HCT116 (cell line): ENCODE measurements around the gene ACTN3. TPM values are rescaled to one million over a fixed set of nuclear protein-coding genes. Genes with fewer than 3 reads are reported as not detected.

Source experiments
- ATAC-seq: fragments of 200-7000 bp; cut with Tn5 transposase; 2 replicates; pipeline ENCODE4 v1.9.1; 2020; ENCODE audit warnings: mild to moderate bottlenecking, moderate library complexity
- BruUV-seq: library from RNA; stranded (reverse); fragments of 400-500 nt; replicated peaks from 2 replicates; lab custom pipeline; 2021; lab: Mats Ljungman, UMichigan
- CTCF ChIA-PET: fragments of 300-600 bp; sonication (Branson Sonifier 250); formaldehyde crosslinking; loops from one replicate; lab custom pipeline; 2021; ENCODE audit warnings: antibody characterized with exemption; lab: Charles Lee
- POLR2A ChIA-PET: fragments of 300-600, 350-600 bp; sonication (Branson Sonifier 250); formaldehyde crosslinking; loops from one replicate; lab custom pipeline; 2021; ENCODE audit warnings: antibody characterized with exemption; lab: Charles Lee
- RAD21 ChIA-PET, 2 experiments: fragments of 300-600 bp; sonication (Branson Sonifier 250); formaldehyde crosslinking; loops; one replicate each; lab custom pipeline; 2023; ENCODE audit warnings: low total read pairs in 2 of 2; ENCODE audit not compliant: uncharacterized antibody in 2 of 2, unreplicated experiment in 2 of 2, low non-redundant PET in 1 of 2; lab: Charles Lee
- DNase-seq: peaks from one replicate; pipeline ENCODE4 v3.0.0-alpha.2; 2010; ENCODE audit warnings: low read depth, low spot score
- H2AFZ ChIP-seq: fragments of 200-600 bp; shearing (Covaris generic), sonication (generic); 2 replicates; pipeline ENCODE4 v1.6.1; 2017; ENCODE audit warnings: low read depth, mixed run types, mixed read lengths, antibody characterized with exemption, low read length; ENCODE audit not compliant: poor library complexity, severe bottlenecking
- H3K27ac ChIP-seq: 2 replicates; pipeline ENCODE4 v1.5.1; 2012; ENCODE audit warnings: low read depth, low read length
- H3K27me3 ChIP-seq: fragments of 200-600 bp; sonication (generic); 2 replicates; pipeline ENCODE4 v1.6.1; 2016; ENCODE audit warnings: mixed run types, low read length, mixed read lengths; ENCODE audit not compliant: insufficient read depth
- H3K36me3 ChIP-seq, 2 experiments: fragments of 200-500 bp in 1 of 2; fragments of 200-600 bp in 1 of 2; sonication (Bioruptor generic) in 1 of 2; sonication (generic) in 1 of 2; 2 replicates each; pipeline versions ENCODE4 v1.5.1 to v1.6.1; 2014 to 2016; ENCODE audit warnings: low read length in 2 of 2, inconsistent platforms in 1 of 2, mixed read lengths in 1 of 2, mixed run types in 1 of 2; ENCODE audit not compliant: insufficient read depth in 2 of 2, control insufficient read depth in 1 of 2
- H3K4me1 ChIP-seq, 2 experiments: fragments of 200-600 bp in 1 of 2; sonication (generic) in 1 of 2; 2 replicates each; pipeline versions ENCODE4 v1.5.1 to v1.6.1; 2012 to 2017; ENCODE audit warnings: low read length in 2 of 2, inconsistent platforms in 1 of 2, mild to moderate bottlenecking in 1 of 2, mixed read lengths in 1 of 2, mixed run types in 1 of 2, moderate library complexity in 1 of 2; ENCODE audit not compliant: insufficient read depth in 2 of 2, control insufficient read depth in 1 of 2
- H3K4me2 ChIP-seq: fragments of 200-600 bp; sonication (generic); 2 replicates; pipeline ENCODE4 v1.6.1; 2017; ENCODE audit warnings: mixed run types, low read length, mixed read lengths
- H3K4me3 ChIP-seq, 2 experiments: fragments of 200-600 bp in 1 of 2; sonication (generic) in 1 of 2; replicated peaks in 1 of 2; 2 replicates each; pipeline ENCODE4 v1.5.1; 2011 to 2016; ENCODE audit warnings: low read length in 2 of 2, control low read depth in 1 of 2, low read depth in 1 of 2, mild to moderate bottlenecking in 1 of 2, mixed read lengths in 1 of 2, mixed run types in 1 of 2
- H3K79me2 ChIP-seq: fragments of 200-600 bp; sonication (generic); 2 replicates; pipeline ENCODE4 v1.6.1; 2017; ENCODE audit warnings: mild to moderate bottlenecking, mixed run types, low read length, moderate library complexity, mixed read lengths; ENCODE audit not compliant: insufficient read depth
- H3K9ac ChIP-seq: fragments of 200-600 bp; sonication (generic); 2 replicates; pipeline ENCODE4 v1.6.1; 2016; ENCODE audit warnings: low read length, mixed read lengths
- H3K9me2 ChIP-seq: fragments of 200-600 bp; sonication (generic), shearing (Covaris generic); 2 replicates; pipeline ENCODE4 v1.6.1; 2017; ENCODE audit warnings: mixed run types, mild to moderate bottlenecking, moderate library complexity; ENCODE audit not compliant: insufficient read depth
- H3K9me3 ChIP-seq, 2 experiments: fragments of 200-500 bp in 1 of 2; fragments of 200-600 bp in 1 of 2; sonication (Bioruptor generic) in 1 of 2; sonication (generic) in 1 of 2; 2 replicates each; pipeline ENCODE4 v1.6.1; 2014 to 2017; ENCODE audit warnings: low read length in 2 of 2, mixed read lengths in 2 of 2, inconsistent platforms in 1 of 2, low read depth in 1 of 2, mild to moderate bottlenecking in 1 of 2, mixed run types in 1 of 2, moderate library complexity in 1 of 2; ENCODE audit not compliant: control insufficient read depth in 1 of 2, insufficient read depth in 1 of 2
- H4K20me1 ChIP-seq: fragments of 200-600 bp; sonication (generic), shearing (Covaris generic); 2 replicates; pipeline ENCODE4 v1.6.1; 2017; ENCODE audit warnings: mixed run types, mild to moderate bottlenecking, moderate library complexity; ENCODE audit not compliant: insufficient read depth
- CBX3 ChIP-seq: IDR thresholded peaks from 2 replicates; pipeline ENCODE4 v1.6.1; 2012; ENCODE audit warnings: low read depth
- CTCF ChIP-seq, 3 experiments: fragments of 200-600 bp in 1 of 3; sonication (generic) in 1 of 3; IDR thresholded peaks in 2 of 3; conservative IDR thresholded peaks in 1 of 3; 2 replicates each; pipeline ENCODE4 v1.5.1; 2012 to 2017; ENCODE audit warnings: low read depth in 2 of 3, low read length in 2 of 3, antibody characterized with exemption in 1 of 3, borderline replicate concordance in 1 of 3, control low read depth in 1 of 3, mild to moderate bottlenecking in 1 of 3, mixed read lengths in 1 of 3, mixed run types in 1 of 3, moderate library complexity in 1 of 3; ENCODE audit not compliant: insufficient read depth in 1 of 3
- EZH2phosphoT487 ChIP-seq: fragments of 200-600 bp; IDR thresholded peaks from 2 replicates; pipeline ENCODE4 v1.6.1; 2018; ENCODE audit warnings: antibody characterized with exemption, borderline replicate concordance
- JUND ChIP-seq: IDR thresholded peaks from 2 replicates; pipeline ENCODE4 v1.6.1; 2012
- SIN3A ChIP-seq: IDR thresholded peaks from 2 replicates; pipeline ENCODE4 v1.6.1; 2012; ENCODE audit warnings: low read depth
- SRF ChIP-seq: IDR thresholded peaks from 2 replicates; pipeline ENCODE4 v1.6.1; 2012; ENCODE audit warnings: low read depth
- ZBTB33 ChIP-seq: IDR thresholded peaks from 2 replicates; pipeline ENCODE4 v1.6.1; 2011; ENCODE audit warnings: mild to moderate bottlenecking, low read length, moderate library complexity; ENCODE audit not compliant: insufficient replicate concordance; ENCODE audit errors: extremely low read depth
- intact Hi-C: fragments of 100-400 bp; cut with micrococcal nuclease; formaldehyde crosslinking; loops from 2 replicates; pipeline ENCODE4 v1.10.0; 2022
- total RNA-seq: library from RNA; stranded (reverse); gene quantifications from one replicate; pipeline ENCODE4 v1.2.1, GENCODE V29; 2021; ENCODE audit not compliant: unreplicated experiment

ACTN3 gene
- total RNA-seq, 1 experiment from 2014 or later = not detected

- no peak overlapping the region for H3K9ac ChIP-seq
- TF ChIP-seq SIN3A (no peak), ZBTB33 (no peak), JUND (no peak), CBX3 (no peak), EZH2phosphoT487 (no peak), CTCF (IDR thresholded peaks at IDR 0.05 in 2 of 3, conservative IDR thresholded peaks at IDR 0.05 in 1 of 3; ENCODE audit: borderline replicate concordance in 1 of 3, insufficient read depth in 1 of 3, low read depth in 2 of 3, low read length in 2 of 3) (no peak), SRF (no peak)
- TF ChIP-seq, all 23 proteins: peak for 0
- no TSS peak for BruUV-seq
- CTCF ChIA-PET = no interaction called here
- Histone ChIP-seq H3K27ac (no peak overlapping the region), H3K9me2 (no peaks in the 10 kb centered on the region), H3K4me3 (no peak overlapping the region), H3K4me1 (no peaks in the 10 kb centered on the region), H4K20me1 (no peaks in the 10 kb centered on the region), H2AFZ (no peak overlapping the region), H3K9me3 (no peaks in the 10 kb centered on the region), H3K4me2 (no peak overlapping the region), H3K27me3 (no peaks in the 10 kb centered on the region), H3K36me3 (no peaks in the 10 kb centered on the region), H3K79me2 (no peaks in the 10 kb centered on the region)
- POLR2A ChIA-PET = no interaction called here
- ATAC-seq (no peak), DNase-seq (no peak)
- intact Hi-C loops = no loop called here
- RAD21 ChIA-PET = no interaction called here
Measured at GRCh38 chr11:66559866-66560676, 13.4 kb downstream of the ACTN3 start.
